IMR-90 (cell line): ENCODE measurements around the gene CCR8.

Experiments used
- BHLHE40 ChIP-seq: fragments of 150-350 bp; IDR thresholded peaks from 2 replicates; pipeline ENCODE4 v1.6.1; 2016; ENCODE audit warnings: mild to moderate bottlenecking, low read depth, low read length
- RAD21 ChIP-seq: IDR thresholded peaks from 2 replicates; pipeline ENCODE4 v1.6.1; 2012; ENCODE audit warnings: low read length, improper control_type of control experiment
- USF2 ChIP-seq: fragments of 150-350 bp; IDR thresholded peaks from 2 replicates; pipeline ENCODE4 v1.6.1; 2017; ENCODE audit warnings: mild to moderate bottlenecking, antibody characterized with exemption, low read length, low read depth
- TF ChIP-seq, protein P1 (sequence below): conservative IDR thresholded peaks from 2 replicates; pipeline ENCODE4 v1.5.1; 2012; ENCODE audit warnings: mild to moderate bottlenecking, low read depth, low read length, improper control_type of control experiment

- TF ChIP-seq, protein P1, sequence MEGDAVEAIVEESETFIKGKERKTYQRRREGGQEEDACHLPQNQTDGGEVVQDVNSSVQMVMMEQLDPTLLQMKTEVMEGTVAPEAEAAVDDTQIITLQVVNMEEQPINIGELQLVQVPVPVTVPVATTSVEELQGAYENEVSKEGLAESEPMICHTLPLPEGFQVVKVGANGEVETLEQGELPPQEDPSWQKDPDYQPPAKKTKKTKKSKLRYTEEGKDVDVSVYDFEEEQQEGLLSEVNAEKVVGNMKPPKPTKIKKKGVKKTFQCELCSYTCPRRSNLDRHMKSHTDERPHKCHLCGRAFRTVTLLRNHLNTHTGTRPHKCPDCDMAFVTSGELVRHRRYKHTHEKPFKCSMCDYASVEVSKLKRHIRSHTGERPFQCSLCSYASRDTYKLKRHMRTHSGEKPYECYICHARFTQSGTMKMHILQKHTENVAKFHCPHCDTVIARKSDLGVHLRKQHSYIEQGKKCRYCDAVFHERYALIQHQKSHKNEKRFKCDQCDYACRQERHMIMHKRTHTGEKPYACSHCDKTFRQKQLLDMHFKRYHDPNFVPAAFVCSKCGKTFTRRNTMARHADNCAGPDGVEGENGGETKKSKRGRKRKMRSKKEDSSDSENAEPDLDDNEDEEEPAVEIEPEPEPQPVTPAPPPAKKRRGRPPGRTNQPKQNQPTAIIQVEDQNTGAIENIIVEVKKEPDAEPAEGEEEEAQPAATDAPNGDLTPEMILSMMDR: no peak
- TF ChIP-seq RAD21 (no peak), USF2 (no peak), BHLHE40 (no peak)
Observed at GRCh38 chr3:39327746-39328349, 1.7 kb upstream of the CCR8 start.
